Measurements from ENCODE around the gene FOXJ1. TPM values are rescaled to one million over a fixed set of nuclear protein-coding genes. Genes with fewer than 3 reads are reported as not detected.

Gene FOXJ1
- total RNA-seq, 1 donor from 2014 or later, result not detected

DNA sequence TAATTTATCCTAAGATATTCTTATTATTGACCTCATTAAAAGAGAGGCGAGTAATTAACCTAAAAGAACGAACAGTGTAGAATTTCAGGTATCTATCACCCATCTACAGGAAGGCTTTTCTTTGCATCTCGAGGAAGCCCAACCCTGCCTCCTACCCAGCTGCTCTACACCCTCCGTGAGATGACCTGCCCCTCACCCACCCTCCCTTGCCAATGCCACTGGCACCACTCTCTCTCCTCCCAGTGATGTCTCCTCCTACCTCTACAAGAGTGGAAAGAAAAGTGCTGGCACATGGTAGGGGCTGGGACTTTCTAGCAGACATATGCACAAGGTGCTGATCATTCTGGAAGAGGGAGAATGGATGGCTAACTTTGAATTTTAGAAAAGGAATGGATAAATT, 22.9 kb upstream of the FOXJ1 start:
- Histone ChIP-seq H3K4me1 (no peaks in the 10 kb centered on the region), H3K9me3 (no peaks in the 10 kb centered on the region), H3K36me3 (no peaks in the 10 kb centered on the region), H3K27ac (no peak overlapping the region), H3K27me3 (no peaks in the 10 kb centered on the region), H3K4me3 (no peak overlapping the region)
- intact Hi-C loops (cut with DNase I), result no loop called here
- TF ChIP-seq, protein P1, sequence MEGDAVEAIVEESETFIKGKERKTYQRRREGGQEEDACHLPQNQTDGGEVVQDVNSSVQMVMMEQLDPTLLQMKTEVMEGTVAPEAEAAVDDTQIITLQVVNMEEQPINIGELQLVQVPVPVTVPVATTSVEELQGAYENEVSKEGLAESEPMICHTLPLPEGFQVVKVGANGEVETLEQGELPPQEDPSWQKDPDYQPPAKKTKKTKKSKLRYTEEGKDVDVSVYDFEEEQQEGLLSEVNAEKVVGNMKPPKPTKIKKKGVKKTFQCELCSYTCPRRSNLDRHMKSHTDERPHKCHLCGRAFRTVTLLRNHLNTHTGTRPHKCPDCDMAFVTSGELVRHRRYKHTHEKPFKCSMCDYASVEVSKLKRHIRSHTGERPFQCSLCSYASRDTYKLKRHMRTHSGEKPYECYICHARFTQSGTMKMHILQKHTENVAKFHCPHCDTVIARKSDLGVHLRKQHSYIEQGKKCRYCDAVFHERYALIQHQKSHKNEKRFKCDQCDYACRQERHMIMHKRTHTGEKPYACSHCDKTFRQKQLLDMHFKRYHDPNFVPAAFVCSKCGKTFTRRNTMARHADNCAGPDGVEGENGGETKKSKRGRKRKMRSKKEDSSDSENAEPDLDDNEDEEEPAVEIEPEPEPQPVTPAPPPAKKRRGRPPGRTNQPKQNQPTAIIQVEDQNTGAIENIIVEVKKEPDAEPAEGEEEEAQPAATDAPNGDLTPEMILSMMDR (IDR thresholded peaks at IDR 0.05), result no peak
- no peak for DNase-seq (ENCODE audit: low spot score in 2 of 2)

GRCh38 chr17:76161619-76162266, 20.7 kb upstream of the FOXJ1 start:
- Histone ChIP-seq H3K4me3 (no peak overlapping the region), H3K27ac (no peak overlapping the region), H3K4me1 (no peaks in the 10 kb centered on the region), H3K36me3 (no peaks in the 10 kb centered on the region), H3K27me3 (no peaks in the 10 kb centered on the region), H3K9me3 (no peaks in the 10 kb centered on the region)
- no peak for DNase-seq (ENCODE audit: low spot score in 2 of 2)
- TF ChIP-seq, protein P1 (IDR thresholded peaks at IDR 0.05), result no peak
- intact Hi-C loops (cut with DNase I), result no loop called here

GRCh38 chr17:76160896-76161528, 20.0 kb upstream of the FOXJ1 start:
- H3K4me1 ChIP-seq, result no peaks in the 10 kb centered on the region
- TF ChIP-seq, protein P1 (IDR thresholded peaks at IDR 0.05), result no peak
- no peaks in the 10 kb centered on the region for H3K9me3 ChIP-seq
- no peaks in the 10 kb centered on the region for H3K36me3 ChIP-seq
- H3K27me3 ChIP-seq, result no peaks in the 10 kb centered on the region
- intact Hi-C loops (cut with DNase I), result no loop called here
- DNase-seq (ENCODE audit: low spot score in 2 of 2), result no peak
- no peak overlapping the region for H3K4me3 ChIP-seq
- no peak overlapping the region for H3K27ac ChIP-seq

DNA sequence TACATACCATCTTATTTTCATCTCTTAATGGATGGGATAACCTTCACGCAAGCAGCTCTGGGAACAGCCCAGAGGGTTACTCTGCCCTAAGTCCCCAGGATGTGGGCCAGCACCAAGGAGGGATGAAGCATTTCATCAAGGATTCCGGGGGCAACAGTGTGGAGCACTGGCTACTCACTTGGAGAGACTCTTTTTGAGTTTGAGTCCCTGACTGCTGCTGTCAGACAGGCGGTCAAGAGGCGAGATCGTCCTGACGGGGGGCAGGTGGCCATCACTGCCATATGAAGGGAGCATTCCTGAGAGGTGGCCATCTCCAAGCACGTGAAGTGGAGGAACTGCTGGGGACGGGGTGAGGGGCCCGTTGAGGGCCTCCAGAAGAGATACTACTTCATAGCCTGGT, 18.1 kb upstream of the FOXJ1 start:
- Histone ChIP-seq H3K36me3 (no peaks in the 10 kb centered on the region), H3K9me3 (no peaks in the 10 kb centered on the region), H3K4me1 (no peaks in the 10 kb centered on the region), H3K4me3 (no peak overlapping the region), H3K27me3 (no peaks in the 10 kb centered on the region), H3K27ac (no peak overlapping the region)
- DNase-seq (ENCODE audit: low spot score in 2 of 2), result no peak
- TF ChIP-seq, protein P1 (IDR thresholded peaks at IDR 0.05), result no peak
- intact Hi-C loops (cut with DNase I), result no loop called here

- Histone ChIP-seq H3K4me3 (no peak overlapping the region), H3K36me3 (no peaks in the 10 kb centered on the region), H3K27ac (no peak overlapping the region), H3K27me3 (no peaks in the 10 kb centered on the region), H3K9me3 (no peaks in the 10 kb centered on the region), H3K4me1 (no peaks in the 10 kb centered on the region)
- intact Hi-C loops (cut with DNase I), result no loop called here
- TF ChIP-seq, protein P1 (IDR thresholded peaks at IDR 0.05), result no peak
- no peak for DNase-seq (ENCODE audit: low spot score in 2 of 2)
These were observed 16.7 kb upstream of the FOXJ1 start for GRCh38 chr17:76157759-76158158.

All from ascending aorta (tissue), 2 donors.